BE2C (cell line): Measurements from ENCODE around the gene EFCAB6.

Source experiments
- DNase-seq: peaks from one replicate; pipeline ENCODE4 v3.0.0-alpha.2; 2020
- H3K27me3 ChIP-seq: fragments of 250-450 bp; sonication (Bioruptor Pico); 2 replicates; pipeline ENCODE4 v1.5.1; 2020; ENCODE audit warnings: mild to moderate bottlenecking
- H3K36me3 ChIP-seq: fragments of 250-450 bp; sonication (Bioruptor Pico); 2 replicates; pipeline ENCODE4 v1.5.1; 2020; ENCODE audit warnings: mild to moderate bottlenecking
- H3K4me1 ChIP-seq: fragments of 250-450 bp; sonication (Bioruptor Pico); 2 replicates; pipeline ENCODE4 v1.5.1; 2020
- H3K4me3 ChIP-seq: 2 replicates; pipeline ENCODE4 v1.5.1; 2011; ENCODE audit warnings: low read depth, low read length
- H3K9me3 ChIP-seq: fragments of 250-450 bp; sonication (Bioruptor Pico); 2 replicates; pipeline ENCODE4 v1.5.1; 2020
- TF ChIP-seq, protein P1 (sequence below): IDR thresholded peaks from 2 replicates; pipeline ENCODE4 v1.5.1; 2012; ENCODE audit warnings: mild to moderate bottlenecking, low read depth, low read length

The EFCAB6 gene

DNA sequence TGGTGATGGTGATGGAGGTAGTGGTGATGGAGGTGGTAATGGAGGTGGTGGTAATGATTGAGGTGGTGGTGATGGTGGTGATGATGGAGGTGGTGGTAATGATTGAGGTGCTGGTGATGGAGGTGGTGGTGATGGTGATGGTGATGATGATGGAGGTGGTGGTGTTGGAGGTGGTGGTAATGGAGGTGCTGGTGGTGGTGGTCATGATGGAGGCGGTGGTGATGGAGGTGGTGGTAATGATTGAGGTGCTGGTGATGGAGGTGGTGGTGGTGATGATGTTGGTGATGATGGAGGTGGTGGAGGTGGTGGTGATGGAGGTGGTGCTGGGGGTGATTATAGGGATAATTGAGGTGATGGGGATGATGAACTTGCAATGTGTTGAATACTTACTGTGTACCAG is 320.4 kb downstream of the EFCAB6 start:
- no peak for DNase-seq
- no peaks in the 10 kb centered on the region for H3K9me3 ChIP-seq
- H3K36me3 ChIP-seq: no peaks in the 10 kb centered on the region
- TF ChIP-seq, protein P1, sequence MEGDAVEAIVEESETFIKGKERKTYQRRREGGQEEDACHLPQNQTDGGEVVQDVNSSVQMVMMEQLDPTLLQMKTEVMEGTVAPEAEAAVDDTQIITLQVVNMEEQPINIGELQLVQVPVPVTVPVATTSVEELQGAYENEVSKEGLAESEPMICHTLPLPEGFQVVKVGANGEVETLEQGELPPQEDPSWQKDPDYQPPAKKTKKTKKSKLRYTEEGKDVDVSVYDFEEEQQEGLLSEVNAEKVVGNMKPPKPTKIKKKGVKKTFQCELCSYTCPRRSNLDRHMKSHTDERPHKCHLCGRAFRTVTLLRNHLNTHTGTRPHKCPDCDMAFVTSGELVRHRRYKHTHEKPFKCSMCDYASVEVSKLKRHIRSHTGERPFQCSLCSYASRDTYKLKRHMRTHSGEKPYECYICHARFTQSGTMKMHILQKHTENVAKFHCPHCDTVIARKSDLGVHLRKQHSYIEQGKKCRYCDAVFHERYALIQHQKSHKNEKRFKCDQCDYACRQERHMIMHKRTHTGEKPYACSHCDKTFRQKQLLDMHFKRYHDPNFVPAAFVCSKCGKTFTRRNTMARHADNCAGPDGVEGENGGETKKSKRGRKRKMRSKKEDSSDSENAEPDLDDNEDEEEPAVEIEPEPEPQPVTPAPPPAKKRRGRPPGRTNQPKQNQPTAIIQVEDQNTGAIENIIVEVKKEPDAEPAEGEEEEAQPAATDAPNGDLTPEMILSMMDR: no peak
- H3K4me1 ChIP-seq: no peaks in the 10 kb centered on the region
- H3K4me3 ChIP-seq: no peak overlapping the region
- H3K27me3 ChIP-seq: no peaks in the 10 kb centered on the region

DNA sequence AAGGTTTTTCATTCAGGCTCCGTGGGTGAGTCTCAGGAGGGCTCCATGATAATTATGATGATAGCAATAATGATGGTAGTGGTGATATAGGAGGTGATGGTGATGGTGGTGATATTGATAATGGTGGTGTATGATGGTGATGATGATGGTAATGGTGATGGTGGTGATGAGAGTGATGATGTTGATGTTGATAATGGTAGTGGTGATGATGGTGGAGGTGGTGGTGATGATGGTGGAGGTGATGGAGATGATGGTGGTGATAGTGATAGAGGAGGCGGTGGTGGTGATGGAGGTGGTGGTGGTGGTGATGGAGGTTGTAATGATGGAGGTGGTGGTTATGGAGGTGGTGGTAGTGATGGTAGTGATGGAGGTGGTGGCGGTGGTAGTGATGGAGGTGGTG is 320.9 kb downstream of the EFCAB6 start:
- H3K36me3 ChIP-seq: no peaks in the 10 kb centered on the region
- H3K27me3 ChIP-seq: no peaks in the 10 kb centered on the region
- H3K4me1 ChIP-seq: no peaks in the 10 kb centered on the region
- H3K9me3 ChIP-seq: no peaks in the 10 kb centered on the region
- TF ChIP-seq, protein P1: no peak
- no peak overlapping the region for H3K4me3 ChIP-seq
- DNase-seq: no peak

DNA sequence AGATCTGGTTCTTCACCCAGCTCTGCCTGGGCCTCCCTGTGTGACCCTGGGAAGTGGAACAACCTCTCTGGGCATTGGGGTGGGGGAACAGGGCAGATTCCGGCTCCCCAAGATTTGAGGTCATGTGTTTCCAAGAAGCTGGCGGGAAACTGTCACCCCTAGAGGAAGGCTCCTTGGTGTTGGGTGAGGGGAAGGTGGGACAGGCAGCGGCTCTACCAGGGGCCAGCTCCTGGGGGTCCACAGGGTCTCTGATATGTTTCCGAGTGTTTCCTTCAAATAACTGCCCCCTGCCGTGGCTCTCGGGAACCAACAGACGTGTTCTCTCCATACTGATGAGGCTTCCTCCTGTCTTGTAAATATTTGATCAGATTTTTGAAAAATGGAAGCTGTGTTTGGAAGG is 321.8 kb downstream of the EFCAB6 start:
- Histone ChIP-seq H3K27me3 (no peaks in the 10 kb centered on the region), H3K9me3 (no peaks in the 10 kb centered on the region), H3K4me1 (no peaks in the 10 kb centered on the region), H3K36me3 (no peaks in the 10 kb centered on the region), H3K4me3 (no peak overlapping the region)
- no peak for DNase-seq
- TF ChIP-seq, protein P1: no peak

DNA sequence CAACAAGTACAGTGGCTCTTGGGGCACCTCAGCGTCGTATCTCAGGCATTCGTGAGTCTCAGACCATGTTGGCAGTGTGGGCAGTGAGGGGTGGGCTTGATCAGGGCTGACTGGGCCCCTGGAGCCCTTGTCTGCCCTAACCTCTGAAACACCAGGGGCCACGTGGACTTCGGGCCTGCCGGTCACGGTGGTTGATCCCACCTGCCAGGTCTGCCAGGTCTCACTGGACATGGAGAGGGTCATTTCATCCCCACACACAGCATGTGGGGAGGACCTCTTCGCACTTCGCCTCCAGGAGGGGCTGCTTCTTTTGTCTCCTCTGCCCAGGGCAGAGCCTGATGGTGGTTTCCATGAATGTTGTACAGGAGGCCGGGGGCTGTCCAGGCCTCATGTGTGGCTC is 323.2 kb downstream of the EFCAB6 start:
- no peak for DNase-seq
- no peak overlapping the region for H3K4me3 ChIP-seq

DNA sequence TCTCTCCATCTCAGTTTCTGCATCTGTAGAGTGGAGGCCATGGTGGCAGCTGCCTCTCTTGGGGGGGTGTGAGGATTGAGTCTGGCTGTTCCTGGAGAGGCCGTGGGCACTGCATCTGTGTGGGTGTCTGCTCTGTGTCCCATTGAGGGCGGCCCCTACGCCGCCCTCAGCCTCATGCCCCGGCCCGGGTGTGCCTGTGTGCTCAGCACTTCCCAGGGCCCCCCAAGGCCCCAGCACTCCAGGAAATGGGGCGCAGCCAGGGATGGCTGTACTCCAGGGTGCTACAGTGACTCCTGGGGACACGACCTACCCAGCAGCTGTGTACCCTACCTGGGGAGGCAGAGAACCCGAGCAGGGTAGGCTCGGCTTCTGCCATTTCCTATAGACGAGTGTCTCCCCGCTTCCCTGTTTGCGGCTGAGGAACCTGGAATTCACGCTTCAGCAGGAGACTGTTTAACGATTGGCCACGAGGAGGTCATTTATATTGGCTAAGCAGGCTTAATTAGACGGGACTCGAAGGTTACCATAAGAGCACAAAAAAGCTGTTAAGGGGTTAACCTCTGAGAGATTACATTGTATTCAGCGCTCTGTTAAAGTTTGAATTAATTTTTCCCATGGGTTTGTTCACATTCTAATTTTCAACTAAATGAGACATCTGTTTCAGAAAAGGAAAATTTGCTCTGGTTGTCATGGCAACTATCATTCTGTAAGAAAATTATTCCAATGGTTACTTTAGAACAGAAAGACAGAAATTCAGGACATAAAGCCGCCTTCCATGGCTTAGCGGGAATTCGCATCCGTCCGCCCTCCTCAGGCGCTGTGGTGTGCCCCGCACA is 323.9 kb downstream of the EFCAB6 start:
- Histone ChIP-seq H3K4me3 (no peak overlapping the region), H3K4me1 (no peaks in the 10 kb centered on the region), H3K27me3 (no peaks in the 10 kb centered on the region), H3K36me3 (no peaks in the 10 kb centered on the region), H3K9me3 (no peaks in the 10 kb centered on the region)
- TF ChIP-seq, protein P1: no peak
- DNase-seq: no peak

More for the DNA sequence above, 323.2 kb downstream of the EFCAB6 start:
- TF ChIP-seq, protein P1: no peak
- Histone ChIP-seq H3K36me3 (no peaks in the 10 kb centered on the region), H3K27me3 (no peaks in the 10 kb centered on the region), H3K9me3 (no peaks in the 10 kb centered on the region), H3K4me1 (no peaks in the 10 kb centered on the region)

DNA sequence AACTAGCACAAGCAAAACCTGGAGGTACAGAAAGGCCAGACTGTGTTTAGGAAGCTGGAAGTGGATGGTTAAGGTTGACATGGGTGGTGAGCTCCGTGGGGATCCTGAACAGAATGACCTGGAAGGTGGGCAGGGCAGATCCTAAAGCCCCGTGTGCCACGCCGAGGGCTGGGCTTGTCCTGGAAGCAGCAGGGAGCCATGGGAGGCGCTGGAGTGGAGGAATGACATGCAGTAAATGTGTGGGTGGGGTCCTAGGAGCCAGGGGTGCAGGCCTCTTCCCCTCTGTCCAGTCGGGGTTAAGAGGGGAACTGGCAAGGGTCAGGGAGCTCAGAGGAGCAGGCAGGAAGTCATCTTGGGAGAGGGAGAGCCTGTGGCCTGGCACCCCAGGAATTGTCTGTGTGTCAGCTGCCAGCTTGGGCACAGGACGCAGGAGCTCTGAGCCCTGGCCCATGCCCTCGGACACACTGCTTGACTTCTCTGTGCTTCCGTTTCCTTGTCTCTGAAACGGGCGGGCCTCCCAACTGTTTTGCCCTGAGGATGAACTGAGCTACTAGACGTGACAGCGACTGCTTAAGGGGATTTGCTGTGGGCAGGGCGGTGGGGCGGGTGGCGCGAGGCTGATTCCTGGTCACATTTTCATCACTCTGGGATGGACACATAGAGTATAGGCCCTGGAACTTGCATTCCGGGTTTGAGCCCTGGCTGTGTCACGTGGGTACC is 324.6 kb downstream of the EFCAB6 start:
- H3K36me3 ChIP-seq: no peaks in the 10 kb centered on the region
- no peak overlapping the region for H3K4me3 ChIP-seq
- DNase-seq: no peak
- no peaks in the 10 kb centered on the region for H3K27me3 ChIP-seq
- TF ChIP-seq, protein P1: no peak
- no peaks in the 10 kb centered on the region for H3K4me1 ChIP-seq
- no peaks in the 10 kb centered on the region for H3K9me3 ChIP-seq
